ENCODE measurements around the gene PARD3B.

The PARD3B gene

GRCh38 chr2:205613970-205614559, 1068.8 kb downstream of the PARD3B start:
- no peak for DNase-seq (ENCODE audit: low spot score)

- no peak for DNase-seq (ENCODE audit: low spot score)
These were observed 1069.7 kb downstream of the PARD3B start for GRCh38 chr2:205614965-205615364.

GRCh38 chr2:205617905-205618304, 1072.6 kb downstream of the PARD3B start:
- no peak for DNase-seq (ENCODE audit: low spot score)

GRCh38 chr2:205619600-205619999, 1074.3 kb downstream of the PARD3B start:
- DNase-seq (ENCODE audit: low spot score), result no peak

GRCh38 chr2:205627085-205627484, 1081.8 kb downstream of the PARD3B start:
- no peak for DNase-seq (ENCODE audit: low spot score)

- DNase-seq (ENCODE audit: low spot score), result no peak
These were observed 1083.1 kb downstream of the PARD3B start for GRCh38 chr2:205628422-205628821.

GRCh38 chr2:205629091-205629776, 1084.0 kb downstream of the PARD3B start:
- no peak for DNase-seq (ENCODE audit: low spot score)

GRCh38 chr2:205633994-205634393, 1088.7 kb downstream of the PARD3B start:
- no peak for DNase-seq (ENCODE audit: low spot score)

- DNase-seq (ENCODE audit: low spot score), result no peak
These were observed 1091.5 kb downstream of the PARD3B start for GRCh38 chr2:205636549-205637319.

- no peak for DNase-seq (ENCODE audit: low spot score)
These were observed 1092.0 kb downstream of the PARD3B start for GRCh38 chr2:205637320-205637602.

- no peak for DNase-seq (ENCODE audit: low spot score)
These were observed 1092.7 kb downstream of the PARD3B start for GRCh38 chr2:205637779-205638503.

- DNase-seq (ENCODE audit: low spot score), result no peak
These were observed 1095.4 kb downstream of the PARD3B start for GRCh38 chr2:205640716-205641115.

GRCh38 chr2:205642599-205643356, 1097.5 kb downstream of the PARD3B start:
- no peak for DNase-seq (ENCODE audit: low spot score)

- no peak for DNase-seq (ENCODE audit: low spot score)
These were observed 1098.2 kb downstream of the PARD3B start for GRCh38 chr2:205643391-205643885.

GRCh38 chr2:205644018-205644417, 1098.7 kb downstream of the PARD3B start:
- DNase-seq (ENCODE audit: low spot score), result no peak

- DNase-seq (ENCODE audit: low spot score), result no peak
These were observed 1101.4 kb downstream of the PARD3B start for GRCh38 chr2:205646680-205647079.

GRCh38 chr2:205650450-205650849, 1105.2 kb downstream of the PARD3B start:
- no peak for DNase-seq (ENCODE audit: low spot score)

- DNase-seq (ENCODE audit: low spot score), result no peak
These were observed 1105.7 kb downstream of the PARD3B start for GRCh38 chr2:205650931-205651330.

GRCh38 chr2:205651719-205652118, 1106.4 kb downstream of the PARD3B start:
- DNase-seq (ENCODE audit: low spot score), result no peak

GRCh38 chr2:205654878-205655605, 1109.8 kb downstream of the PARD3B start:
- DNase-seq (ENCODE audit: low spot score), result no peak
